Frontal cortex (tissue), 4 donors: ENCODE measurements around the gene WDR70. TPM values are rescaled to one million over a fixed set of nuclear protein-coding genes. Genes with fewer than 3 reads are reported as not detected.
"Not testable (repeated sequence)": the region's sequence is repeated elsewhere in the genome, so short reads cannot be mapped to it uniquely, and the experiment has no call there.

Experiments
- DNase-seq, 2 donors: peaks; one replicate each; pipeline ENCODE4 v3.0.0; 2012; ENCODE audit warnings: low spot score in 2 of 2
- FAIRE-seq: peaks from 2 replicates; lab custom pipeline; 2012; peaks lifted over from hg19 to GRCh38; lab: Jason Lieb, UNC
- total RNA-seq: library from RNA; depleted of rRNA; stranded (reverse); fragments of >200 nt; gene quantifications from one replicate; pipeline ENCODE4 v1.2.3, GENCODE V29; 2014
- donor health status: control.
- donor health status: control.
- donor health status: control.

The WDR70 gene
- total RNA-seq, 1 donor from 2014 or later, result 37.1 TPM

DNA sequence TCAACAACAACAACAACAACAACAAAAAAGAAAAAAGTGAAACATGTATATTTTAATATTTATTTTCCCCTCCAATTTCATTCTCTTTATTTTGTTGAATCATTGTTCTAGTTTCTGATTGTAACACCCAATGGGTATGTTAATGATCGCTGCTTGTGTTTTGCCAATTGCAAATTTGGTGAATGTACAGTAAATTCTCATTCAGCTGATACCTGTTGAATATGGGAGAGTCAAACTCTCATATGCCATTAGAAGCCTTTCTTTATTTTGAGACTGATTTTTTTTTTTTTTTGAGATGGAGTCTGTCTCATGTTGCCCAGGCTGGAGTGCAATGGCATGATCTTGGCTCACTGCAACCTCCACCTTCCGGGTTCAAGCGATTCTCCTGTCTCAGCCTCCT, 72.9 kb downstream of the WDR70 start:
- not testable (repeated sequence) for DNase-seq, FAIRE-seq

DNA sequence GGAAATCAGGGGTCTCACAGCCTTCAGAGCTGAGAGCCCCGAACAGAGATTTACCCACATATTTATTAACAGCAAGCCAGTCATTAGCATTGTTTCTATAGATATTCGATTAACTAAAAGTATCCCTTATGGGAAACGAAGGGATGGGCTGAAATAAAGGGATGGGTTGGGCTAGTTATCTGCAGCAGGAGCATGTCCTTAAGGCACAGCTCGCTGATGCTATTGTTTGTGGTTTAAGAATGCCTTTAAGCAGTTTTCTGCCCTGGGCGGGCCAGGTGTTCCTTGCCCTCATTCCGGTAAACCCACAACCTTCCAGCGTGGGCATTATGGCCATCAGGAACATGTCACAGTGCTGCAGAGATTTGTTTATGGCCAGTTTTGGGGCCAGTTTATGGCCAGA, 74.1 kb downstream of the WDR70 start:
- not testable (repeated sequence) for DNase-seq, FAIRE-seq

DNA sequence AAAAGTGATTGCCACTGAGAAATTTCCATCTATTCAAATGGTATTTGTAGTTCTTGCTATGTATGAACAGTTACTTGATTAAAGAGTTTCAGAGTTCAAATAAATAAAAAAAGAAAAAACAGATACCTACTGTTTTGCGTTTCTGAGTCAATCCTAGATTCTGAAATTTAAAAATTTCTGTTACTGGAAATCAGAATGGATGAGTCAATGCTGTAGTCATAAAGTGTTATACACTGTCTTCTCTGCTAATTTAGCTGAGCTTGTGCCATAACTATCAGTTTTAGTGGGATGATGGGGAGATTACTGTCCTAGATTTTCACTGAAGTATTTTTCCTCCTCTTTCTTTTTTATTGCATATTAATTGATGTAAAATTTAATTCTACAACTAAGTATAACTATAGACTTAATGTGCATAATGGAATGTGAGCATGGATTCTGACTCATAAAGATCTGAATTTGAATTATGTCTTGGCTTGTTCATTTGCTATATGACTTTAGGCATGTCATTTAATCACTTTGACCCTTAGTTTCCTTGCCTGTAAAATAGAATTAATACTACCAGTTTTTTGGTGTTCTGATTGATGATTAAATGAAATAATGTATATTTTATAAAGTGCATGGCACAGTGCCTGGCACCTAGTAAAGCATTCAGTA, 75.4 kb downstream of the WDR70 start:
- not testable (repeated sequence) for DNase-seq
- FAIRE-seq, result peak; percentile 60

DNA sequence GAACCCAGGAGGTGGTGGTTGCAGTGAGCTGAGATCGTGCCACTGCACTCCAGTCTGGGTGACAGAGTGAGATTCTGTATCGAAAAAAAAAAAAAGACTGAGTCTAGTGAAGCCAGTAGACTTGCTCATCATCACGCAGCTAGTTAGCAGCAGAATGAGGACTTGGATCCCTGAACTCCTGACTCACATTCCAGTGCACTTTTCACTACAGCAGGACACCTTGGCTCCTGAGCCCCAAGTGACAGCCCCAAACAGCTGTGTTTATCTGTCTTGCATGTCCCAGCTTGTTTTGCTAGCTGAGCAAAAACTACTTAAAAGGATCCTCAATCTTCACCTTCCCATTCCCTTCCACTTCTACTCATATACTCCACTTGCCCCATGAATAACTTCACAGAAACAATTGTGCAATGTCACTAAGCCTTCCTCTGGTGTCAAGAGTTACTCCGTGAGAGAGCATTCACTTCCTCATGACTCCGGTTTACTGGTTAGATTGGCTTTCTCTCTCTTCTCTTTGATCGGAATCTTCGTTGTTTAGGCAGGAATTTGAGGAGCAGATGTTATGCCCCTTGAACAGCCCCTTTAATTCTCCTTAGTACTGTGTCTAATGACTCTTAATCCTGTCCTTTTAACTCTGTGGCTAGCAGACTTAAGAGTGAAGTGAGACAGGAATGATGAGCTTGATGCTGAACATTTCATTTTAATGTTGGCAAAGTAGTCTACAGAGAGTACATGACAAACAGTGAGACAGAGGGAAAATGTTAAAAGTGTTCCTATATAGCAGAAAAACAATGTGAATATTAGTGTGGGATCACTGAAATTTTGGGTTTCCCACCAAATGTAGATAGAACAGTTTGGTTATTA, 84.3 kb downstream of the WDR70 start:
- not testable (repeated sequence) for FAIRE-seq, DNase-seq

DNA sequence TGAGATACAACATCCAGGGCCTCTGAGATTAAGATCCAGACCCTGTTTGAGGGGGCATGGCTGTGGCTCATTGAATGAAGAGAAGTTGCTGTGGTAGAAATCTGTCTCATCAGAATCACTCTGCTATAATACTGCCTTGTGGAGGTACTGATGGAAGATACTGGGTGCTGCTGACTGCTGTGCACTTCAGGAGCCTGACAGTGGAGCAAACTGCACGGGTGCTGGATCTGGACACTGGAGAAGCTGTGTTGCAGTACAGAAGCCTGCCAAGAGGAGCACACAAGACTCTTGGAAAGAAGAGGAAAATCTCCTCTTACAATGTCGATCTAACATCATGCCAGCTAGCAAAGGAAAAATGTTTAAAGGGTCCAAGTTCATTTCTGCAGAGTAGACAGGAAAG, 85.5 kb downstream of the WDR70 start:
- not testable (repeated sequence) for FAIRE-seq

DNA sequence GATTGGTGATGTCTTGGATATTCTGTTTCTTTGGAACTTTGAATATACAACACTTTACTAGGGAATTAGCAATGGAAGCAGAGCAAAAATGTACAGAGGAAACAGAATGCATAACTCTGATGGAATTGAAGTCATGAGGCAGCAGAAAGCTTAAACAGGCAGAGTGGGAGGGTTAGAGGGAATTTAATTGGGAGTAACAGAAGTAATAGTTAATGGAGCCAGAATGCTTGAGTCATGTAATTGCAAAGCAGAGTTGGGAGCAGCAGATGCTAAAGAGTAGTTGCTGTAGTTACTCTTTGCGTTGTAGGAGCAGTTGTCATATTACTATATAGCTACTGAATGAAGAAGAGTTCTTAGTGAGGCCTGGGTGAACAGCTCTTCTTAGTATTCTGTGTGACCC, 90.3 kb downstream of the WDR70 start:
- not testable (repeated sequence) for FAIRE-seq, DNase-seq

More for the DNA sequence above, 85.5 kb downstream of the WDR70 start:
- DNase-seq, result not testable (repeated sequence)

DNA sequence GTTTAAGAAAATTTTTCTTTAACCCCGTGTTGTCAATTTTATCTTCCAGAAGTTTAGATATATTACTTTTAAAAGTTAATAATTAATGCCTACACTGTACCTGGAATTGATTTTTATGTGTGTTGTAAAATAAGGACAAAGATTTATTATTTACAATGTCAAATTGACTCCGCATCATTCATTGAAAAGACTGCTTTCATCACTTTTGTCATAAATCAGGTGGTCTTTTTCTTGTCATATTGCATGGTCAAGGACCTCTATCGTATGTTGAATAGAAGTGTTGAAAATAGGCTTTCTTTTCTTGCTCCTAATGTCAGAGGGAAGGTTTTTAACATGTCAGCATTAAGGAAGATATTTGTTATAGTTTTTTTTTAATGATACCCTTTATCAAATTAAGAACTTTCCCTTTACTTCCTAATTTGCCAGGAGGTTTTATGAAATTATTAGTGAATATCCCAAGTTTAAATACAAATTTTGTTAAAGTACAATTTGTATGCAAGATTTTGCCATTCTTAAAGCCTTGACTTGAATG, 92.6 kb downstream of the WDR70 start:
- DNase-seq (no peak), FAIRE-seq (no peak)

DNA sequence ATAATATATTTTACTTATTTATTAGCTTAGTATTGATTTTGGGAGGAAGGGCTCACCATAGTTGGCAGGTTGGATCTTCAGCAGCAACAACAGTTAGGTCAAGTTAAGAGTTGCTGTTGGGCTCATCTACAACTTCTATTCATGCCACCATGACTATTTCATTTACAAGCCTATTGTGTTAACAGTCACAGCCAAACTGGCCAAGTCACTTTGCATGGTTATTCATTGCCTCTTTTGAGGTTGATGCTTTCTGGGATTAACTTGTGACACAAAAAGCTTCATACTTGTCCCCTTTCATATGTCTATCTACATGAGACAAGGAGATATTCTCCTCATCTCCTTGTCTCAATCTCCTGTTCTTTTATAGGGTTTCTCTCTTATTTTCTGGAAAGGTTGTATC, 98.3 kb downstream of the WDR70 start:
- DNase-seq, result no peak
- FAIRE-seq, result no peak

DNA sequence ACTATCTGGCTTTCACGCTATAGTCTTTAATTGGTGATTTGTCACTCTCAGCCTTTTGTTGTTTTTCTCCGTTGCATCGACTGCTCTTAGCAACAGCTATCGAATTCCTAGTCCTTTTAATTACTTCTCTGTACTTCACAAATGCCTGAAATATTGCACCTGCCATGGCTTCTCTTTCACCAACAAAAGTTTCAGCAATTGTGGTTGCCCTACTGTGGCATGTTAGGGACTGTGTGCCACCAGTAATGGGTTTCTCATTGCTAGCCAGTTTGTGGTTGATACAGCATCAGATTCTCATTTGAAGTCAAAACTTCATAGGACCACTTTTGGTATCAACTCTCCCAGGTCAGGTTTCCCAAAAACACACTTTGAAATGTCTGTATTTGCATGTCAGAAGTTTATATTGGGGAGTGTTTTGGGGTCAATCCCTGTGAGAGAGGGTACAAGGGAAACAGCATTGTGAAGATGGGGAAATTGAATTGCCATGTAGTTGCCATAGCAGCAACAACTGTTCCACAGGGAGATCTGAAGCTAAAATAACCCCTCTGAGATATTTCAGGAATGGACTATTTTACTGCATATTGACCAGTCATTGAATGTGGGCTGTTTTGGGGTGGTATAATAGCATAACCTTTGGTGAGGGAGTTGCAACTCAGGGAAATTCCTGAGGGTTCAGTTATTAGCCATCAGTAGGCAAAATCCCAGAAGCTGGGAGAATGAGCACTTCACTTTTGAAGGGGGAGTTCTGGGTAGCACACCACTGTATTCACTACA, 99.2 kb downstream of the WDR70 start:
- no peak for DNase-seq

DNA sequence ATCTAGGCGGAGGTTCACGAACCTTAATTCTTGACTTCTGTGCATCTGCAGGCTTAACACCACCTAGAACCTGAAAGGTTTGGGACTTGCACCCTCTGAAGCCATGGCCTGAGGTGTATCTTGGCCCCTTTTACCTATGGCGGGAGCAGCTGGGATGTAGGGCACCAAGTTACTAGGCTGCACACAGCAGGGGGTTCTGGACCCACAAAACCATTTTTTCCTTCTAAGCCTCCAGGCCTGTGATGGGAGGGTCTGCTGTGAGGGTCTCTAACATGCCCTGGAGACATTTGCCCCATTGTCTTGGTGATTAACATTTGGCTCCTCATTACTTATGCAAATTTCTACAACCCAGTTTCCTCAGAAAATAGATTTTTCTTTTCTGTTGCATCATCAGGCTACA, 102.3 kb downstream of the WDR70 start:
- not testable (repeated sequence) for DNase-seq, FAIRE-seq

More for the DNA sequence above, 99.2 kb downstream of the WDR70 start:
- FAIRE-seq, result no peak

DNA sequence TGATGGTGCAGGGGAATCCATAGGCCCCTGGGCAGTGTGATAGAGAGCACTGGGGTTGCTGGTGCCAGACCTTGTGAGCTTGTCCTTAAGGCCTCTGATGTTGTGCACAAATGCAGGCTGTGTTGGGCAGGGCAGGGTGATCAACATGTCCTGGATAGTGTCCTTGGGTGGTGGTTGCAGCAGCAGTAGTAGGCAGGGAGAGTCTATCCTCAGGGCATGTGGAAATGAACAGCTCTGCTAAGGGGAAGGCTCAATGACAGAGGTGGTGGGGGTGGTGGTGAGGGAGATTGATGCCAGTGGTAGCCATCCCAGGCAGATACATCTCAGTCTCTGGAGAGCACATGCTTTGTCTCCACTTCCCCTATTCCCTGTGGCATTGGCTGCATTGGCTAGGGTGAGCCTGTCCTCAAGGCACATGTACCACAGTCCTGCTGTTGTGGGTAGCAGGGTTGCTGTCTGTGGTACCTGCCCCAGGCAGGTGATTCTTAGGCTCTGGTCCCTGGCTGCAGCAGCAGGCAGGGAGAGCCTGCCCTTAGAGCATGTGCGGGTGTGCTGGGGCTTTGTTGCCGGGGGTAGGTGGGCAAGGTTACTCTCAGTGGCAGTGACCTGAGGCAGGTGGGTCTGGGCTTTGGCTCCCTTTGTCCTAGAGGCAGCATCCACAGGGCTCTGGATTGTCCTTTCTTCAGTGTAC, 111.1 kb downstream of the WDR70 start:
- no peak for FAIRE-seq
- DNase-seq, result no peak

DNA sequence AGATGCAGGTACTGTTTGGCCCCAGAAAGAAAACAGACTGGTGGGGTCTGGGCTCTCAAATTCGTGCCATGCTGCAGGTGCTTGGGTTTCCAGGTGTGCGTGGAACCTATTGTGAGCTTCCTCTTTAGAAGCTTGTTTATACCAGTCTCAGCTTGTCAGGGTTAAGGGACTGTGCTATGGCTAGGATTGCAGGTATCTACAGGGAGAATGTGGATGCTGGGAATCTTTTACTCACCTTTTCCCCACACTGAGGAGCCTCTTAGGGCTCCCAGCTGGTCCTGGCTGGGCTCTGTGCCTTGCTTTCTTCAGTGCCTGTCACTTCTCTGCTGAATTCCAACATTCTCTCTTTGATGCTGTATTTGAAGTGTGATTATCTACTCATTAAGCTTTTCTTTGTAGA, 111.8 kb downstream of the WDR70 start:
- DNase-seq, result no peak
- no peak for FAIRE-seq

DNA sequence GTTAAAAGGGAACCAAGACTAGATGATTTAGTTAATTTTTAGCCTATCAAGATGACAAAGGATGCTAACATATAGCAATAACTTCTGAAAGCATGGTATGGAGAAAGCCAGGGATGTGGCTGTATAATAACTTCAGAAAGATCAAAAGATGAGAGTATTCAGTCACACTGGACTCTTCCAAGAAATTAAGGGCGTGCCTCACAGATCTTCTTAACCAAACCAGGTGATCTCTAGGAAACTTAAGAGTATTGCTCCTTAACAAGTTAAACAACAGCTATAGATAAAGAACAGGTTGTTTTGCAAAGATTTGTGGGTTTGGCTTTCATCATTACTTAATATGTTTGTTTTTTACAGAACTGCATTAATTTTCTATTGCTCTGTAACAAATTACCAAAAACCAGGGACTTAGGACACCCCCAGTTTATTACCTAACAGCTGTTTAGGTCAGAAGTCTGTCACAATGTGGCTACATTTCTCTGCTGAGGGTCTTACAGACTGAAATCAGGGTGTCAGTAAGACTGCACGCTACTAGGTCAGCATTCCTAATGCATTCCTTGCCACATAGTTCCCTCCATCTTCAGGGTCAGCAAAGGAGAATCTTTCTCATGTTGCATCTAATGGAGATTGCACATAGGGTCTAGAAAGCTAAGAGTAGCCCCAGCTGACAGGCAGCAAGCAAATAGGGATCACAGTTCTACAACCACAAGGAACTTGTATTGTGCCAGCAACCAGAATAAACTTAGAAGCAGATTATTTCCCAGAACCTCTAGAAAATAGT, 113.8 kb downstream of the WDR70 start:
- FAIRE-seq (no peak), DNase-seq (no peak)

DNA sequence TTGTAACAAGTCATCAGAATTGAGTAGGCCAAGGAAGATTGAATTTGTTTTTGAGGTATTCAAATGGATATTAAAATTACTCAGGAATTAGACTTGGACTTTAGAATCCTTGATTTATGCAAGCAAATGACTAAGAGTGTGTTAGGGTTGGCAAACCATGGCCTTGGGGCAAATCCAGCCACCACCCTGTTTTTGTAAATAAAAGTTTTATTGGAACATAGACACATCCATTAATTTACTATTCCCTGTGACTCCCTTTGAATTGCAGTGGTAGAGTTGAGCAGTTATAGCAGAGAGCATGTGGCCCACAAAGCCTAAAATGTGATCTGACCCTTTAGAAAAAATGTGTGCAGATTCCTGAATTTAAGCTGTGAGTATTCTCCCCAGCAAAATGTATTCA, 115.6 kb downstream of the WDR70 start:
- no peak for FAIRE-seq
- DNase-seq, result no peak

DNA sequence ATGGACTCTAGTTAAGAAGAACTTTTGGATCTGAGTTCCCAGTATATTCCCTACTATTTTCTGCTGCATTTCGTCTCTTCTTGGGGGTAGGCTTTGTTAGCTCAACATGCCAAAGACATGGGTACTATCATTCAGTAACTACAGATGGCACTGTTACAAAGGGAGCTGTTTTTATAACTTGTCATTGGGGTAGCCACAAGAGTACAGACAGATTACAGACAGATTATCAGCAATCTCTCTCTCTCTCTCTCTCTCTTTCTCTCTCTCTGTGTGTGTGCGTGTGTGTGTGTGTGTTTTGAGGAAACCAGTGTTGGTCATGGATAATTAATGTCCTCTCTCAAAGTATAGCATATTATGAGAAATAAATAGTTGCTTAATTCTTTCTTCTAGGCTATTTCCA, 116.1 kb downstream of the WDR70 start:
- DNase-seq, result no peak

DNA sequence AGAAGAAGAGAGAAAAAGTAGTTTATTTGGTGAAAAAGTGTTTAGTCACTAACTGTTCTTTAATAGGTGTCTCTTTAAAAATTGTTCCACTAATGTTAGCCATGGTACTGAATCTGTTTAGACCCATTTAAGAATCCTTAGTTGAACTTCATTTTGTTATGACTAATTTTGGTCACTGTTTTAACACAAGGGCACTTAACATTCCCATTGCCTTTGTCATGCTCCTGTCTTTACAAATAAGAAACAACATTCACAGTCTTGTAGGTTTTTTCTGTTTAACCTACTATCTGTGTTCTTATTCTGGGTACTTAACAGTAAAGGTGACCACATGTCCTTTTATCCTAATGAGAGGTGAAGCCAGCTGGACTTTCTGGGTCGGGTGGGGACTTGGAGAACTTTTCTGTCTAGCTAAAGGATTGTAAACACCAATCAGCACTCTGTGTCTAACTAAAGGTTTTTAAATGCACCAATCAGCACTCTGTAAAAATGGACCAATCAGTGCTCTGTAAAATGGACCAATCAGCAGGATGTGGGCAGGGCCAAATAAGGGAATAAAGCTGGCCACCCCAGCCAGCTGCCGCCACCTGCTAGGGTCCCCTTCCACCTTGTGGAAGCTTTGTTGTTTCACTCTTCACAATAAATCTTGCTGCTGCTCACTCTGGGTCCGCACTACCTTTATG, 116.7 kb downstream of the WDR70 start:
- FAIRE-seq (no peak), DNase-seq (no peak)

More for the DNA sequence above, 116.1 kb downstream of the WDR70 start:
- FAIRE-seq, result no peak

DNA sequence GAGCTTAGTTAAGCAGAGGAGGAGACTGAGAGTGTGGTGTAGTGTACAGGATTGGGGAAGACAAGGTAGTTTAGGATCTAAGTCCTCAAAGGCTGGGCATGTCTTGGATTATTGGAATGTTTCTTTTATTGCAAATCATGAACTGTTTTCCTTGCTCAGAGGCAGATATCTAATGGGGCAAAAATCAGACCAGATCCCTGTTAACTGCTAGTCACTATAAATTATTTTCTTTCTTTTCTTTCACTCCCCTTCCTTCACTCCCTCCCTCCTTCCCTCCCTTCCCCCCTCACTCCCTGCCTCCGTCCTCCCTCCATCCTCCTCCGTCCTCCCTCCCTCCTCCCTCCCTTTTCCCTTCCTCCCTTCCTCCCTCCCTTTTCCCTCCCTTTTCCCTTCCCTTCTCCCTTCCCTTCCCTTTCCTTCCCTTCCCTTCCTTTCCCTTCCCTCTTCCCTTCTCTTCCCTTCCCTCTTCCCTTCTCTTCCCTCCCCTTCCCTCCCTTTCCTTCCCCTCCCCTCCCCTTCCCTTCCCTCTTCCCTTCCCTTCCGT, 117.9 kb downstream of the WDR70 start:
- FAIRE-seq, result no peak

DNA sequence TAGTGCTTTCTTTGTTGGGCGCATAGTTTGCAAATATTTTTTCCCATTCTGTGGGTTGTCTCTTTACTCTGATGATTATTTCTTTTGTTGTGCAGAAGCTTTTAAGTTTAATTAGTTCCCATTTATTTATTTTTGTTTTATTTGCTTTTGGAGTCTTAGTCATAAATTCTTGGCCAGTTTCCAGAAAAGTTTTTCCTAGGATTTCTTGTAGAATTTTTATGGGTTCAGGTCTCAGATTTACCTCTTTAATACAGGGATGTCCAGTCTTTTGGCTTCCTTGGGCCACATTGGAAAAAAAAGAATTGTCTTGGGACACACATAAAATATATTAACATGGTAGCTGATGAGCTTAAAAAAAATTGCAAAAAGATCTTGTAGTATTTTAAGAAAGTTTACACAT, 122.0 kb downstream of the WDR70 start:
- no peak for DNase-seq
- no peak for FAIRE-seq

More for the DNA sequence above, 117.9 kb downstream of the WDR70 start:
- no peak for DNase-seq
